NCI-H226 (cell line): Measurements from ENCODE around the gene ACACB.
"Not testable (repeated sequence)": the region's sequence is repeated elsewhere in the genome, so short reads cannot be mapped to it uniquely, and the experiment has no call there.

Source experiments
- DNase-seq: peaks from one replicate; pipeline ENCODE4 v3.0.0-alpha.2; 2015

Gene ACACB

DNA sequence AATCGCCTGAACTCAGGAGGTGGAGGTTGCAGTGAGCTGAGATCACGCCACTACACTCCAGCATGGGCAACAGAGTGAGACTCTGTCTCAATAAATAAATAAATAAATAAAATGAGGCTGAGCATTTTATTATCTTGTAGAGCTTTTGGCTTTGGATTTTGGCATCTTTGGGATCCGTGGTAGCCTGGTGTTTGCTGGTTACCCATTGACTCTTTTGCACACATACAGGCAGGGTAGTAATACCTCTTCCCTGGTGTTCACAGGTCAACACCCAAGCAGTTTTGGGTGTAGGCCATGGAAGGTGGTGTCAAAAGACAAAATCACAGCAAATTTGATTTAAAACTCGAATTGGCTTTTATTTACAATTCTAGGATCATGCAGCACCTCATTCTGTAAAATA, 27.8 kb downstream of the ACACB start:
- DNase-seq: no peak

DNA sequence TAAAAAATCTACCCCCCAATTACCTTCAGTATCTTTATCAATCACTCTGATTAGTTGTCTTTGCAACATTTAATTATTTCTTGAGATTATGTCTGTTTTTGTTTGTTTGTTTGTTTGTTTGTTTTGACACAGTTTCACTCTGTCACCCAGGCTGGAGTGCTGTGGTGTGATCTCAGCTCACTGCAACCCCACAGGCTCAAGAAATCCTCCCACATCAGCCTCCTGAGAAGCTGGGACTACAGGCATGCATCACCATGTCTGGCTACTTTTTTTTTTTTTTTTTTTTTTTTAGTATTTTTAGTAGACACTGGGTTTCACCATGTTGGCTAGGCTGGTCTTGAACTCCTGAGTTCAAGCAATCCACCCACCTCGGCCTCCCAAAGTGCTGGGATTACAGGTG, 30.7 kb downstream of the ACACB start:
- not testable (repeated sequence) for DNase-seq

DNA sequence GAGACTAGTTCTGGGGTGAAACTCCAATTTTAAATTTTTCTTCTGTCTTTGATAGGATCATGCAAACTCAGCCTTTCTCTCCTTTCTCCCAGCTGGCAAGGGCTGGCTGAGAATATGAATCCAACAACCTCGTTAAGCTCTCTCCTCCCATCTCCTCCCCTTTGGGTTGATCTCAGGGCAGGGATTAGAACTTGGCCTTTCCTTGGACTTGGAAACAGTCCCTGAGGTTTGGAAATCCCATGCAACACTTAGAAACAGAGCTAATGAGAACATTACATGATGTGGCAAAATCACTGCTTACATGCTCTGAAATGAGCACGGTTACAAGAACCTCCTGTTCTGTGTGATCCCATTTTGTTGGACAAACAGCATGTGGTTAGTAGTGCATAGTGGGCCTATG, 31.6 kb downstream of the ACACB start:
- no peak for DNase-seq

DNA sequence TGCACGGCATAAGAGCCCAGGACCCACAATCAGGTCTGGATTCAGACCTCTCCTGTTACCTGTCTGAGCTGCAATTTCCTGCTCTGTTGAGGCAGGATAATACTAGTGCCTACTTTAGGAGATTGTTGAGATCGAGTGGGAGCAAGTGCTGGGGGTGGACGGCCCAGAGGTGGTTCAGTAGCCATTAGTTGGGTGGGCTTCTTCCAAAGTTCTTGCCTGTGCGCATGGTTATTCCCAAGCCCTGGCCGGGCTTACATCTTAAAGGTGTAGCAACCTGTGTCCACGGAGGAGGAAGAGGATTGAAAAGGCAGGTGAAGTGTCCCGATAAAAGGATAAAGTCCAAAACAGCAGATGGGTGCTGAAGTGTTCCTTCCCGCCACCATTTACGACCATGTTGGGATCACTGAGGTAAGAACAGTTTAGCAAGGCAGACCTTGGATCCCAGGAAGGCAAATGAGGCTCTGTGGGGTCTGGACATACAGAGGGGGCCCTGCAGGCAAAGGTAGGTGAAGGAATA, 33.8 kb downstream of the ACACB start:
- no peak for DNase-seq

DNA sequence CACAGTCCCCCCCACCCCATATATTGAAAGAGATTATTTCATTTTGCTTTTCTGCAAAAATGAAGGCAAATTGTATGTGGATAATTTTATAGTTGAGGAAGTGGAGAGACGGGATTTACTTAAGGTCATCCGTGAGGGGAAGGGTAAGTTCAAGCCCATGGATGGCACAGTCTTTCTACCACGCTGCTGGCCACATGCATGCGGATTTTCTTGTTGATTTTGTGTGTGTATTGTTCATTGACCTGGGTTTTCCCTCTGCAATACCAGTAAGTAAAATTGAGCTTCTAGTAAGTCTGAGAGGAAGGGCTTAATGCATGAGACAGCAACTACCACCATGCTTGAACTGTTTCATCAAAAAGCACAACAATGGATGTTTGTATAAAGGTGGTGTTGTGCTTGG, 35.1 kb downstream of the ACACB start:
- no peak for DNase-seq

DNA sequence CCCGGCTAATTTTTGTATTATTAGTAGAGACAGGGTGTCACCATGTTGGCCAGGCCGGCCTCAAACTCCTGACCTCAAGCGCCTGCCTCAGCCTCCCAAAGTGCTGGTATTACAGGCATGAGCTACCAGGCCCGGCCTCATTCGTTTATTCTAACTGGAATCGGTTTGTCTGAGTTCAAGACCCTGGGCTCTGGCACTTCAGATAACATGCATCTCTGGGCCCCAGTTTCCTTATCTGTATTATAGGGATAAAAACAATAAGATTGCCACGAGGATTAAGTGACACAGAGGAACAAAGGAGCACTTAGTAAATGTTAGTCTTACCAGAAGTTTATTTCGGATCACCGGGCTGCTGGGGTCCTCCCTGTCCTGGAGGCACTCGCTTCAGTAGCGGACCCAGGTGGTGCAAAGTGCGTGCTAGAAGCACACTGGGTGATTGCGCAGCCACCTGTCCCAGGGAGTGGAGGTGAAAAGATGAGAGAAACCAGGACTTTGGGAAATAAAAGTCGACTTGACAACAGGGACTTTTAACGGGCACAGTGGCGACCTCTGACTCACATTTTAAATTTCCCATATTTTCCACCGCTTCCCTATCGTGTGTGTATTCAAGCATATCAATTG, 37.5 kb downstream of the ACACB start:
- DNase-seq: no peak

DNA sequence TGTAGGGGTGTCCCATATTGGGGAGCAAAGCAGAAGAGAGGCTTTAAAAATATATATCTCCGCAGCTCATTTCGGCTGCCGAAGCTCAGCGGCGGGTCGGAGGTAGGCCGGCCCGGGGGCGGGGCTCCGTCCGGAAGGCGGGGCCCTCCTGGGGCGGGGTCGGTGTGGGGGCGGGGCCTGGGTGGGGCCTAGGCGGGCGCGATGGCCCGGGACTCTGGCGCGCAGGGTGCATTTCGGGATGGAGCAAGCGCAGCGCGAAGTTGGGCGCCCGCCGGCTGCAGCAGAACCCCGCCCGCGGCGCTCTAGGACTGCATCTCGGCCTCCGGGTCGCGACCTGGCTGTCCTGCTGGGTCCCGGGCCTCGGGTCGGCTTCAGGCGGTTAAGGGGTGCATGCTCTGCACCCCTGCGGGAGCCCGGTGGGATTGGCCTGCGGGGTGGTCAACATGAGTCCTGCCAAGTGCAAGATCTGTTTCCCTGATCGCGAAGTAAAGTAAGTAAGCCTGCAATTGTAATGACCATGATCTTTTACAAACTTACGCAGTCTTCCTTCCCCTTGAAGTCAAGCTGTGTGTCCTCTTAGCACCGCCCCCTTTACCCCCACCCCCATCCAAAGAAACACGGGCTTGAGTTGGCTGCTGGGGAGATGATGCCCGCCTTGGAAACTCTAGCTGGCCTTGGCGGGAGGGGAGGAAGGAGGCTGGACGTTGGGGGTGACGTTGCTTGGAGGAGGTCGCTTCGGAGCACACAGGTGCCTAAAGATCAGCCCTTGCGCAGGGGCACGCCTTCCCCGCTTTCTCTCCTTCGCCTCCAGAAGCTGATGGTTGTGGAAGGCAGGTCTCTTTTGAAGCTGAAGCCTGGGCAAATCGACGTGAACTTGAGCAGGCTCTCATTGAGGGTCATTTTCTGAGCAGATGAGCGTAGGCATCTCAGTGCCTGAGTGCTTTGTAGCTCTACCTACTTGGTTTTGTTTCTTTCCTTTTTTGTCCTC, 38.4 kb downstream of the ACACB start:
- DNase-seq: peak; percentile 50

DNA sequence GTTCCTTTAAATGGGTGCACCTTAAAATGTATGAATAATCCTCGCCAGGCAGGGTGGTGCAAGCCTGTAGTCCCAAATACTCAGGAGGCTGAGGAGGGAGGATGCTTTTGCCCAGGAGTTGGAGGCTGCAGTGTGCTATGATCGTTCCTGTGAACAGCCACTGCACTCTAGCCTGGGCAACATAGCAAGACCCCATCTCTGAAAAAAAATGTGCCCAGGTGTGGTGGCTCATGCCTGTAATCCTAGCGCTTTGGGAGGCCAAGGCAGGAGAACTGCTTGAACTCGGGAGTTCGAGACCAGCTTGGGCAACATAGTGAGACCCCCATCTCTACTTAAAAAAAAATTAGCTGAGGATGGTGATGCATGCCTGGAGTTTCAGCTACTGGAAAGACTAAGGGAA, 39.6 kb downstream of the ACACB start:
- no peak for DNase-seq

DNA sequence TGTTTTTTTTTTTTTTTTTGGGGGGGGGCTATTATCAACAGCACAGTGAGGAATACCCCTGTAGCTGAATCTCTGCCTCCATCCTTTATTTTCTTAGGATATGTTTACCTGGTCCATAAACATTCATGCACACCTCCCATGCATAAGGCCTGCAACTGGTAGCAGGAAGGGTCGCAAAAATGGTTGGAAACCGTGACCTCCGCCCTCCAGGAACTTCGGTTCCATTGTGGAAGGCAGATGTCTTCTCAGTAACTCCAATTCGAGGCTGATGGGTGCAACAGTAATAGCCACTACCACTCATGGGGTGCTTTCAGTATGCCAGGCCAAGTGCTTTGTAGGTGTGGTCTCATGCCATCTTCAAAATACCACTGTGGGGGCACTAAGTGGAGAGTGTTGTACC, 40.2 kb downstream of the ACACB start:
- DNase-seq: no peak

DNA sequence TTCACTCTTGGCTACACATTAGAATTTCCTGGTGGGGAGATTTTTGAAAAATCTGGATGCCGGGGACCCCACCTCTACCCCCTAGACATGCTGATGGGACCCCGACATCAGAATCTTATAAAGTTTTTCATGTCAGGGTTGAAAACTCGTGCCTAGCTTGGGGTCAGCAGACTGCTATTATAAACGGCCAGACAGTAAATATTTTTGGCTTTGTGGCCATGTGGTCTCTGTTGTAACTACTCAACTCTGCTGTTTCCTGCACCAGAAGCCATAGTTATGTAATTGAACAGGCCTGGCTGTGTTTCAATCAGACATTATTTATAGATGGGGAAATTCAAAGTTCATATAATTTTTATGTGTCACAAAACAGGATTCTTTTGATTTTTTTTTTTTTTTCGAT, 41.6 kb downstream of the ACACB start:
- no peak for DNase-seq

DNA sequence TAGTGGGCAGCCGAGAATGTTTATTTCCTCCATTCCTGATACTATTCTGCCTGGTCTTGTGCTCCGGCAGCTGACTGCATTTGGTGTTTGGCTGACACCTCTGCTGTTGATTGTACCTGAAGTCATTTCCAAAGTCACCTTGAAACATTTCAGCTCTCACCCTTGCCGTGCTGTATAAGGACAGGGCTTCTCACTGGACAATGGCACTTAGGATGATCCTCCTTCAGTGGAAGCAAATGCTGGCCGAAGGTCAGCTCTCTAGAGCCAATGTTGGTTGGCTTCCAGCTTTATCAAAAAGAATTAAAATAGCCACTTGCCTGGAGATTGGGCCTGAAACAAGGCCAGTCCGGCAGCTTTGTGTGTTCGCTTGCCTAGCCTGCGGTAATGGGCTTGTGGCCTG, 44.0 kb downstream of the ACACB start:
- no peak for DNase-seq

DNA sequence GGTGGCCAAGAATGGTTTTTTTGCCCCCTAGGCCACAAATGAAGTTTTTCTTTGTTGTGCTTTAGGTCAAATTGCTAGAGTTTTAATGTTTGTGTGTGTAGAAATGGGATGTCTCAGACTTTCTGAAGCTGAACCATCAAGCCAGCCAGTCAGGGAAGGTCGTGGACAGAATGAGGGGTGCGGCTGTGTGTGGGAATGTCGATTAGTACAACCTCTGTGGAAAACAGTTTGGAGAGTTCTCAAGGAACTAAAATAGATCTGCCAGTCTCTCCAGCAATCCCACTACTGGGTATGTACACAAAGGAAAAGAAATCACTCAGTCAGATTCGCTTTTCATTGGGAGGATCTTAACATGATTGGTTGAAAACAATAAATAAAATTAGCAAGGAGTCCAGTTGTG, 44.5 kb downstream of the ACACB start:
- no peak for DNase-seq

DNA sequence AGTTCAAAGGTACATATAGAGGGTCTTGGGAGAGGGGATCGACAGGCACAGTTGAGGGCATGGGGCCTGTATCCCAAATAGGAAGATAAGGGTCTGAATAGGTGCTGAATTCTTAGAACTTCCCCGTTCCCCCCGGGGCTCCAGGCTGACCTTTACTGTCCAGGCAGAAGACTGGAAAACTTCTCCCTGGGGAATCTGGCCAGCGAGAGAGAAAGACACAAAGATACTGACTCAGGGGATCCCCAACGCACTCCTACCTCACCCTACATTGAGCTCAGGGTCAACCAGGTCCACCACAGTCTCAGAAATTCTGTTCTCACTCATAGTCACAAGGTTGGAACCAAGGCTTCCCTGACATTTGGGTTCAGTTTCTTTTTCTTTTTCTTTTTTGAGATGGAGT, 46.2 kb downstream of the ACACB start:
- no peak for DNase-seq

DNA sequence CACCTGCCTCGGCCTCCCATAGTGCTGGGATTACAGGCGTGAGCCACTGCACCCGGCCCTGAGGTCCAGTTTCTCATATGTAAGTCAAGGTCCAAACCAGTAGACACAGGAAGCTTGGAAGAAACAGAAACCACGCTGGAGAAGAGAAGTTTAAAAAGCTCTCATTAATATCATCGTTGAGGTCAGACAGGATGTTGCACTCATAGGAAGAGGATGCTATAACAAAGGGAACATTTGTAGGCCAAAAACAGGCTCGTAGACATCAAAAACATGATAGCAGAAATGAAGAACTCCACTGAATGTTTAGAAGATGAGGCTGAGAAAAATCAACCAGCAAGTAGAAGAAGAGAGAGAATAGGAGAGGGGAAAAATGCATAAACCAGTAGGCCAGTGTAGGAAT, 46.8 kb downstream of the ACACB start:
- no peak for DNase-seq

DNA sequence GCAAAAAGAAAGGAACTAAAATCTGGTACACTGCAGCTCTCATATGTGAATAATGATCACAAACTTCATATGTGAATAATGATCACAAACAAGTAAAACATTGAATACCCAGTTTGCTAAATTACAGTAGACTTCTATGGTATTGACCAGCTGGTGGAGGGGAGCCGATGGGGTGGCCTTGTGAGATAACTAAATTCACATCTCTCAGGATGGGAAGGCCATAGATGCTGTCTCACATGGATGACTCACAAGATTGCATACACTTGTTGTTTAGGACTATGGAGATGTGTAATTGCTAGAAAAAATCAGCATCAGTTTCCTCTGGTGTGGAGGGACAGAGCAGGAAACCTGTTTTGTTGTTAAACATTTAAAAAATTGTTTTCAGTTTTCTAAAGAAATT, 49.2 kb downstream of the ACACB start:
- DNase-seq: no peak

DNA sequence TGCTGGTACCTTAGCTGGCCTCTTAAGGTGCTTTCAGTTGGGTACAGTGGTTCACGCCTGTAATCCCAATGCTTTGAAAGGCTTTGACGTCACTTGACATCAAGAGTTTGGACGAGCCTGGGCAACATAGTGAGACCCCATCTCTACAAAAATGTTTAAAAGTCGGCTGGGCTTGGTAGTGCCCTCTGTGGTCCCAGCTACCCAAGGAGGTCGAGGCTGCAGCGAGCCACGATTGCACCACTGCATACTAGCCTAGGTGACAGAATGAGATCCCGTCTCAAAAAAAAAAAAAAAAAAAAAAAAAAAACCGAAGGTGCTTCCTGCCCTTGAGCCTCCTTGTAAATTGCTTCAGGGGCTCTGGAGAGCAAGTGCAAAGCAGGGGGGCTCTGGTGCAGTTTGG, 50.0 kb downstream of the ACACB start:
- DNase-seq: no peak

DNA sequence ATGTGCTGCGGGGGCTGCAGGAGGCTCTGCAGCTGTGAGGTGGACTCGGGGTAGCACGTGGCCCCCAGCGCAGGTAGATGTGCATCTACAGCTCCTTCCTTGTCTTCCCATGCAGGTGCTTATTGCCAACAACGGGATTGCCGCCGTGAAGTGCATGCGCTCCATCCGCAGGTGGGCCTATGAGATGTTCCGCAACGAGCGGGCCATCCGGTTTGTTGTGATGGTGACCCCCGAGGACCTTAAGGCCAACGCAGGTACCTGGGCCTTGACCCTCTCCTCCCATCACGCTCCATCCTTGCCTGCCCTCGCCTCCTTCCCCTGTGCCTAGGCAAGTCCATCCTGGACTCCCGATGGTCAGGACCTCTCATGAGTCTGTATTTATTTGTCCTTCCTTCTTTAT, 51.4 kb downstream of the ACACB start:
- DNase-seq: no peak

DNA sequence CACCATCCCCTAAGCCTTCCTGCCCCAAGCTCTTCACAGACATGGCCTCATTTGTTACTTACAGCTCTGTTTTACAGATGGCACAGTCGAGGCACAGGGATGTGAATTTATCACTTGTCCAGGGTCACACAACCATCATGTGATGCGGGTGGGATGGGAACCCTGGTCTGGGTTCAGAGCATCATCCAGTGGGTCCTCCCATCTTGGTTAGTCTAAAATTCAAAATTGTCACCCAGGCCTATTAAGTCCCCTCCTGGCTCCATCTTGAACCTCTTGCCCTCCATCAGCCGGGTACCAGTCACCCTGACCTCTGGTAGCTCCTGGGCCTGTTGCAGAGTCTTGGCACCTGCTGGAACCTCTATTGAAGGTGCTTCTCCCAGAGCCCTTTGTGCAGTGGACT, 52.9 kb downstream of the ACACB start:
- no peak for DNase-seq

DNA sequence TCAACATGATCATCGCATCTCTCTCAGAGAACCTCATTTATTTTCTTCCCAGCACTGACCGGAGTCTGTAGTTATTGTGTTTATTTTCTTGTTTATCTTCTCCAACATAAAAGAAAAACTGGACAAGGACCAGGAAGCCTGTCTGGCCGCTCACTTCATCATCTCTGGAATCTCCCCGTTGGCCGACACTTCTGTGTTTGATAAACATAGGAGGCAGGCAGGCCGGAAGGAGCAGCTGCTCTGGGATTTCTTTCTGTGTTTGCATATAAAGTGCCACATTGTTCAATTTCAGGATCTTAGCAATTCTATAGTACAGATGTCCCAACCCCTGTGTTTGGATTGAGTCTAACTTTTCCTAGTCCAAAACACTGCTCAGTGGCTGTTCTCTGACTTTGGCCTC, 53.3 kb downstream of the ACACB start:
- no peak for DNase-seq

DNA sequence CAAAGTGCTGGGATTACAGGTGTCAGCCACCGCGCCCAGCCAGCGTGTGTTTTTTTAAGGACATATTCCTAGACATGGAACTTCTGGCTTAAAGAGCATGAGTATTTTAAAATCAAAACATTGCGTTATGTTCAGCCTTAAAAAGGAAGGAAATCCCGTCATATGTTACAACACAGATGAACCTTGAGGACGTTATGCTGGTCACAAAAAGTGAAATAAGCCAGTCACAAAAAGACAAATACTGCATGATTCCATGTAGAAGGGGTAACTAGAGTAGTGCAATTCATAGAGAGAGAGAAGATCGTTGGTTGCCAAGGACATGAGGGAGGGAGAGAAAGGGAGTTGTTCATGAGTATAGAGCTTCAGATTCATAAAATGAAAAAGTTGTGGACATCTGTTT, 53.9 kb downstream of the ACACB start:
- no peak for DNase-seq

DNA sequence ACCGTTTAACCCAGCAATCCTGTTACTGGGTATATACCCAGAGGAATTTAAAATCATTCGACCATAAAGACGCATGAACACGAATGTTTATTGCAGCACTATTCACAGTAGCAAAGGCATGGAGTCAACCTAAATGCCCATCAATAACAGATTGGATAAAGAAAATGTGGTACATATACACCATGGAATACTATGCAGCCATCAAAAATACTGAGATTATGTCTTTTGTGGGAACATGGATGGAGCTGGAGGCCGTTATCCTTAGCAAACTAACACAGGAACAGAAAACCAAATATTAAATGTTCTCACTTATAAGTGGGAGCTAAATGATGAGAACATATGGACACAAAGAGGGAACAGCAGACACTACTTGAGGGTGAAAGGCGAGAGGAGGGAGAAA, 56.4 kb downstream of the ACACB start:
- DNase-seq: not testable (repeated sequence)

DNA sequence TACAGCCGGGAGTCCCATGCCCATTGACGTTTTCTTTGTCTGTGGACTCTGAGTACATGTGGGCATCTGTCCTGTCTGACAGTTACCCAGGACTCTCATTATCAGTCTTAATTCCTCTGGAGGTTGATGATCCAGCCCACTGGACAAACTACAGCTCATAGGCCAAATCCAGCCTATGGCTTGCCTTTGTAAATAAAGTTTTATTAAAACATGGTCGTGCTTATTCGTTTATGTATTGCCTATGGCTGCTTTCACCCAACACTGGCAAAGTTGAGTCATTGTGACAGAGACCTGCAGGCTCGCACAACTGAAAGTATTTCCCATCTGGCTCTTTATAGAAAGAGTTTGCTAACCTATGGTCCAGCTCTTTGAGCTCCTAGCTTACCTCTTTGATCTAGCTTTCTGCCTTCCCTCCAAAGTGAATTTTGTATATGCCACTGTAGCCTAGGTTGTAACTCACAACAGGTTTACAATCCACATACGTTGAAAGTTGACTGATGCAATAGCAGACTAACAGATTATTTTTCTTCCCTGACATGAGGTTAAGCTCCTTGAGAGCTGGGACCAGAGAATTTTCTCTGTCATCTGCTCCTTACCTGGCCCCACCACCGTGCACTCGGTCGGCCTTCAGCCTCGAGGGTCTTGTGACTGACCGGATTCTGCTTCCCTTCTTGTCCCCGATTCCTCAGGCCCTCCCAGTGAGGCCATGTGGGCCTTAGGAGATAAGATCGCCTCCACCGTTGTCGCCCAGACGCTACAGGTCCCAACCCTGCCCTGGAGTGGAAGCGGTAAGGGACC, 57.3 kb downstream of the ACACB start:
- no peak for DNase-seq

DNA sequence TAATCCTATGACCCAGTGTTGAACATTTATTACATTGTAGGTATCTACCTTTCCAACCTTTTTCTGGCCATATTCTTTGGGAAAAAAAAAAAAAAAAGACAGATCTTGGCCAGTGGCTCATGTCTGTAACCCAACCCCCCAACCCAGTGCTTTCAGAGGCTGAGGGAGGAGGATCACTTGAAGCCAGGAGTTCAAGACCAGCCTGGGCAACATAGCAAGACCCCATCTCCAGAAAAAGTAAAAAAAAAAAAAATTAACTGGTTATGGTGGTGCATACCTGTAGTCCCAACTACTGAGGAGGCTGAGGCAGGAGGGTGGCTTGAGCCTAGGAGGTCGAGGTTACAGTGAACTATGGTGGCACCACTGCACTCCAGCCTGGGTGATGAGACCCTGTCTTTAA, 58.1 kb downstream of the ACACB start:
- DNase-seq: no peak

DNA sequence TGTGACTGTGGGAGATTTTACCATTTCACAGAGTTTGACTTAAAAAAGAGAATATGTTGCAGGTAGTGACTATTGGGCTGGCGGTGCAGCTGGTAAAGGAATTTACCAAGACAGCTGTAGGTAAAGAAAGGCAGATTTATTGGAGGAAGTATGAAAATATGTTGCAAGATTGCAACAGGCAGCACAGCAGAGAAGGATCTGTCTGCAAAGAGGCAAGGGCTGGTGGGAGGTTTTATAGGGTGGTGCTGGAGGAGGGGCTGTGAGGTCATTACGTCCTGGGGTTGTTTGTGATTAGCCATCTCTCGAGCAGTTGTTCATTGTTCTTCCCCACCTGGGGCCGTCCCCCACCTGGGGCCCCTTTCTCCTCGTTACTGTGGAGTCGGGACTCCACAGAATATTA, 62.1 kb downstream of the ACACB start:
- DNase-seq: no peak
